A172 (cell line): ENCODE measurements around the gene NAIP. TPM values are rescaled to one million over a fixed set of nuclear protein-coding genes. Genes with fewer than 3 reads are reported as not detected.
"Not testable (repeated sequence)": the region's sequence is repeated elsewhere in the genome, so short reads cannot be mapped to it uniquely, and the experiment has no call there.

Source experiments
- DNase-seq: peaks from one replicate; pipeline ENCODE4 v3.0.0-alpha.2; 2015; ENCODE audit warnings: low spot score
- total RNA-seq: library from RNA; depleted of rRNA; stranded (reverse); fragments of >200 nt; shearing (Covaris generic); gene quantifications from 2 replicates; pipeline ENCODE4 v1.2.3, GENCODE V29; 2014; rRNA removed

NAIP gene
- total RNA-seq, 1 experiment from 2014 or later = 2.1 TPM

DNA sequence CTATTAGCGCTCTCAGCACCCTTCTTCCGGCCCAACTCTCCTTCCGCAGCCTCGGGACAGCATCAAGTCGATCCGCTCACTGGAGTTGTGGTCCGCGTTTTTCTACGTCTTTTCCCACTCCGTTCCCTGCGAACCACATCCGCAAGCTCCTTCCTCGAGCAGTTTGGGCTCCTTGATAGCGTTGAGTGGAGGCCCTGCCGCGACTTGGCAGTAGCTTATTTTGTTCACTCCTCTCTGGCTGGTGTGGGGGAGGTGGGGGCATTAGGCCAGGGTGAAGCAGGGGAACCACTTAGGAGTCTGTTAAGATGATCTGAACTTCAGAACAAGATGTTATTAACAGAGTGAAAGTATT is 100.0 kb downstream of the NAIP start:
- not testable (repeated sequence) for DNase-seq

Other genes starting within 250 kb of the NAIP start
- gene SERF1A, start 124.7 kb downstream of the NAIP start, total RNA-seq = 8.3 and 35.3 TPM in 2 replicates
- gene SMN1, start 100.3 kb downstream of the NAIP start, total RNA-seq = 71.4 and 94.4 TPM in 2 replicates
- 60.1 and 79.0 TPM in 2 replicates for gene GTF2H2, start 42.3 kb upstream of the NAIP start, total RNA-seq